GM18870 (cell line): ENCODE measurements around the gene KLHDC2.
"Not testable (repeated sequence)": the region's sequence is repeated elsewhere in the genome, so short reads cannot be mapped to it uniquely, and the experiment has no call there.

Source experiments
- ATAC-seq: cut with Tn5 transposase; IDR thresholded peaks from one replicate; pipeline ENCODE4 v1.9.1; 2021; ENCODE audit warnings: moderate library complexity; ENCODE audit not compliant: unreplicated experiment

Gene KLHDC2

GRCh38 chr14:49767571-49768300, at the start of gene KLHDC2:
KLHDC2 (plus strand) TSS chr14:49768153; CDS start chr14:49768469, 316 bp downstream.
- ATAC-seq: peak; percentile 64

- no peak for ATAC-seq
These were observed 47.2 kb upstream of the KLHDC2 start for GRCh38 chr14:49720744-49721143.

- not testable (repeated sequence) for ATAC-seq
These were observed 46.1 kb upstream of the KLHDC2 start for GRCh38 chr14:49721733-49722435.

GRCh38 chr14:49727171-49727570, 40.8 kb upstream of the KLHDC2 start:
- no peak for ATAC-seq

- ATAC-seq: no peak
These were observed 35.1 kb upstream of the KLHDC2 start for GRCh38 chr14:49732896-49733295.

- no peak for ATAC-seq
These were observed 34.1 kb upstream of the KLHDC2 start for GRCh38 chr14:49733836-49734235.

- not testable (repeated sequence) for ATAC-seq
These were observed 32.3 kb upstream of the KLHDC2 start for GRCh38 chr14:49735669-49736068.

GRCh38 chr14:49745191-49745590, 22.8 kb upstream of the KLHDC2 start:
- no peak for ATAC-seq

- ATAC-seq: not testable (repeated sequence)
These were observed 21.5 kb upstream of the KLHDC2 start for GRCh38 chr14:49746476-49746875.

- ATAC-seq: no peak
These were observed 13.3 kb upstream of the KLHDC2 start for GRCh38 chr14:49754570-49755097.

GRCh38 chr14:49755378-49755777, 12.6 kb upstream of the KLHDC2 start:
- ATAC-seq: no peak

GRCh38 chr14:49761839-49762551, 6.0 kb upstream of the KLHDC2 start:
- ATAC-seq: no peak

GRCh38 chr14:49766839-49767238, 1.1 kb upstream of the KLHDC2 start:
- no peak for ATAC-seq

GRCh38 chr14:49767270-49767570, 733 bp upstream of the KLHDC2 start:
- ATAC-seq: no peak

GRCh38 chr14:49768301-49769121, 558 bp downstream of the KLHDC2 start:
- ATAC-seq: peak; percentile 35

- no peak for ATAC-seq
These were observed 1.2 kb downstream of the KLHDC2 start for GRCh38 chr14:49769171-49769570.

- ATAC-seq: no peak
These were observed 1.7 kb downstream of the KLHDC2 start for GRCh38 chr14:49769581-49770211.

GRCh38 chr14:49770212-49770817, 2.4 kb downstream of the KLHDC2 start:
- ATAC-seq: no peak

GRCh38 chr14:49771691-49772090, 3.7 kb downstream of the KLHDC2 start:
- not testable (repeated sequence) for ATAC-seq

- ATAC-seq: no peak
These were observed 6.2 kb downstream of the KLHDC2 start for GRCh38 chr14:49774106-49774505.
